GM10847 (cell line): ENCODE results near the gene ZNF467.

ENCODE experiments used
- POLR2A ChIP-seq: IDR thresholded peaks from 2 replicates; pipeline ENCODE4 v1.6.1; 2011; ENCODE audit not compliant: insufficient read length; ENCODE audit errors: extremely low read depth

ZNF467 gene

DNA sequence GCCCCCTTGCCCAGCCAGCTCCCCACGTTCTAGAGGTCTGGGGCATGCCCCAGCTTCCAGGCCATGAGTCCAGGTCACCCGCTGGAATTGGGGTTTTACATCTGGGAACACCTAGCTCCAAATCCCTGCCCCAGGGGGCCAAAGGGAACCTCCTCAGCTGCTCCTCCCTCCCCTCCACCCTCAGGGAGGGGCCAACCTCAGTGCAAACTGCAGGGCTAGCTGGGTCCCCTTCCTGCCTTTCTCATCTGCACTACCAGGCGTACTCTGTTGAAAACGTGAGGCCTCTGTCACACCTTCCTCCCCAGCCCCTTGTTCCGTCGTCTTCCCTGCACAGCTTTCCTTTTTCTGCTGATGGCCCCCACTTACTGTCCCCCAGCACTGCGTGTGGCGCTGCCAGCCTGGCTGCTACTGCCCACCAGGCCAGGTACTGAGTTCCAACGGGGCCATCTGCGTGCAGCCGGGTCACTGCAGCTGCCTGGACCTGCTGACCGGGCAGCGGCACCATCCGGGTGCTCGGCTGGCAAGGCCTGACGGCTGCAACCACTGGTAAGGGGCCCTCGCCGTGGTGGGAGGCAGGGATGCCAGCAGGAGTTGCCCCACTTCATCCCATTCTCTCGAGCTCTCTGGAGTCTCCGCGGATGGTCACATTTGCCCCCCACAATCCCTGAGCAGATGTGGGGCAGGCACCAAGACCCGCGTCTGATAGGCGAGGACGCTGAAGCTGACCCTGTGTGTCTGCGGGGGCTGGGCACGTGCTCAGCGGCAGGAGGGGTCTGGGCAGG lies 40.1 kb upstream of the ZNF467 start:
- no peak for TF ChIP-seq POLR2A

DNA sequence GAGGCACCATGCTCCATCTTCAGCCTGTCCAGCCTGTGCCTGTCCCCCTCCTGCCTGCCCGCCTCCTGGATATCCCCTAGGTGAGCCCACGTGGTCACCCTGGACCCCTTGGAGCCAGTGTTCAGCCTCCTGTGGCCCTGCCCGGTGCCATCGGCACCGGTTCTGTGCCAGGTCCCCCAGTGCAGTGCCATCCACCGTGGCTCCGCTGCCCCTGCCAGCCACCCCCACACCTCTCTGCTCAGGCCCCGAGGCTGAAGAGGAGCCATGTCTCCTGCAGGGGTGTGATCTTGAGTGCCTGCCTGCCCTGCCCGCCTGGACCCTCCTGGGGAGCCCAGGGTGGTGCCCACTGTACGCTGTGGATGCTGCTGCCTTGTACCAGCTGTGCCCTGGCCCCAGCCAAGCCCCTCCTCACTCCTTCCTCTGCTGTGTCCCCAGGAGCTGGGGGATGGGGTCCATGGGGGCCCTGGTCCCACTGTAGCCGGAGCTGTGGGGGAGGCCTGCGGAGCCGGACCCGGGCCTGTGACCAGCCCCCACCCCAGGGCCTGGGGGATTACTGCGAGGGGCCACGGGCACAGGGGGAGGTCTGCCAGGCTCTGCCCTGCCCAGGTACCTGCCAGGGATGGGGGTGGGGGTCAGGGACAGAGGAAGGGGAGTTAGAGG lies 38.6 kb upstream of the ZNF467 start:
- TF ChIP-seq POLR2A: no peak

DNA sequence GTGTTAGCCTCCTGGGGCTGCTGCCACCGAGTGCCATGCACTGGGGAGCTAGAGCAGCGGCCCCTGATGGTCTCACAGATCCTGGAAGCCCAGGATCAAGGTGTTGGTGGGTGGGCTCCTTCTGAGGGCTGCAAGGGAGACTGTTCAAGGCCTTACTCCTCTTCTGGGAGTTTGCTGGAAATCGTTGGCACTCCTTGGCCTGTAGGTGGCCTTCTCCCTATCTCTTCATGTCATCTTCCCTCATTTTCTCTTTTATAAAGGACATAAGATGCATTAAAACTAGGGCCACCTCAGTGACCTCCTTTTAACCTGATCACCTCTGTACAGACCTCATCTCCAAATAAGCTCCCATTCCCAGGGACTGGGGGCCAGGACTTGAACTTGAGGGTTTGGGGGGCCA lies 37.8 kb upstream of the ZNF467 start:
- no peak for TF ChIP-seq POLR2A

DNA sequence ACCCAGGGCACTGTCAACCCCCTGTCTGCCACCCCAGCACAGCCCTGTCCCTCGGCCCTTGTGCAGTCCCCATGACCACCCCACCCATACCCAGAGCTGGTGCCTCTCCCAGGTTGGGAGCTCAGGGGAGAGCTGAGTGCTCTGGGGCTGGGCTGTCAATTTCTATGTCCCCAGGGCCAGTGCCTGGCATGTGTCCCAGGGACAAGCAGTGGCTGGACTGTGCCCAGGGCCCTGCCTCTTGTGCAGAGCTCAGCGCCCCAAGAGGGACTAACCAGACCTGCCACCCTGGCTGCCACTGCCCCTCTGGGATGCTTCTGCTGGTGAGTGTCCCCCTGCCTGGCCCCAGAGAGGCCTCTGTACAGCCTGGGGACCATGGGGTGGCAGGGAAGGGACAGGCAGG lies 35.8 kb upstream of the ZNF467 start:
- TF ChIP-seq POLR2A: no peak

DNA sequence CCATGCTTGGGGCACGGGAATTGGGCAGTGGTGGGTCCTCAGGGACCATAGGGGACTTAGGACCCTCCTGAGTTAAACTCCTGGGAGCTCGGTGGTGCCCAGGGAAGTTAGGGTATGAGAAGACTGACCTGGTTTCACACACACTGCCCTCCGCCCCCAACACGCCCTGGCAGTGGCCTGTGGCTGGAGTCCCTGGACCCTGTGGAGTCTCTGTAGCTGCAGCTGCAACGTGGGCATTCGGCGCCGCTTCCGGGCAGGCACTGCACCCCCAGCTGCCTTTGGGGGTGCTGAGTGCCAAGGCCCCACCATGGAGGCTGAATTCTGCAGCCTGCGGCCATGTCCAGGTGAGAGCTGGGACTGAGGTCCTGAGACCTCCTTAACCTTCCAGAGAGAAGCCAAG lies 34.9 kb upstream of the ZNF467 start:
- TF ChIP-seq POLR2A: no peak

DNA sequence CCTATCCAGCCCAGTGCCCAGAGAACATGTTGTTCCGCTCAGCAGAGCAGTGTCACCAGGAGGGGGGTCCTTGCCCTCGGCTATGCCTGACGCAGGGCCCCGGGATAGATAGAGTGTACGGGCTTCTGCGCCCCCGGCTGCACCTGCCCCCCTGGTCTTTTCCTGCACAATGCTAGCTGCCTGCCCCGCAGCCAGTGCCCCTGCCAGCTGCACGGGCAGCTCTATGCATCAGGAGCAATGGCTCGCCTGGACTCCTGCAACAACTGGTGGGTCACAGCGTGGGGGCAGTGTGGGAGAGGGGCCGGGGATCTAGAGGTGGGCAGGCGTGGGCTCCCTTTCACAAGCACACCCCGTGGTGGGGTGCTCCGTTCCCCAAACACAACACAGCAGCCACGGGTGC lies 33.3 kb upstream of the ZNF467 start:
- TF ChIP-seq POLR2A: no peak

DNA sequence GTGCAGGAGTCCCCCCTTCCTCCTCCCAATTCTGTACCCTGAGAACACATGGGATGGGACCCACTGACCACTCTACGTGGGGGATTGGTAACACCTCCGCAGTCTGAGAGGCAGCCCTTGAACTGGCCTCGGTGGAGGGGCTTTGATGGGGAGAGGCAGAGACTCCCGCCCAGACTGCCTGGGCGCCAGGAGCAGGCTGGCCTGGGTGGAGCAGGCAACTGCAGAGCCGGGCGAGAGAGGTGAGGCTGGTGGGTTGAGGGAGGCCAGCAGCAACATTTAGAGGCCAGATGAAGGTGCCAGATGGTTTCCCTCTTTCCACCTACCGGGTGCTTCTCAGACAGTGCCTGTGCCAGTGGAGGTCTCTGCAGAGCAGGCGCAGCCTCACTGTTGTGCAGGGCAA lies 30.7 kb upstream of the ZNF467 start:
- no peak for TF ChIP-seq POLR2A

DNA sequence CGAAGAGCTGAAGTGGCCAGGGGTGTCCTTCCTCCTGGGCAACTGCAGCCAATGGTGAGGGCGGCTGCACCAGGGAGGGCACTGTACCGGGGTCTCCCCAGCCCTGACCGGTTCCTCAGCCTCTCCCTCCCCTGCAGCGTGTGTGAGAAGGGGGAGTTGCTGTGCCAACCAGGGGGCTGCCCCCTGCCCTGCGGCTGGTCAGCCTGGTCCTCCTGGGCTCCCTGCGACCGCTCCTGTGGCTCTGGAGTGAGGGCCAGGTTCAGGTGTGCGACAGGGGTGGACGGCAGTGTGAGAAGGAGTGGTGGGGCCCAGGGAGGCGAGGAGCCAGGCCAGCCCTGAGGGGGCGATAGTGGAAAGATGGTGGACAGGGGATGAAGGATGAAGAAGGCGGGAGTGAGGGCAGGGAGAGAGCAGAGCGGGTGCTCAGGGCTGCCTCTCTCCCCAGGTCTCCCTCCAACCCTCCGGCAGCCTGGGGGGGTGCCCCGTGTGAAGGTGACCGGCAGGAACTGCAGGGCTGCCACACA lies 30.2 kb upstream of the ZNF467 start:
- no peak for TF ChIP-seq POLR2A

DNA sequence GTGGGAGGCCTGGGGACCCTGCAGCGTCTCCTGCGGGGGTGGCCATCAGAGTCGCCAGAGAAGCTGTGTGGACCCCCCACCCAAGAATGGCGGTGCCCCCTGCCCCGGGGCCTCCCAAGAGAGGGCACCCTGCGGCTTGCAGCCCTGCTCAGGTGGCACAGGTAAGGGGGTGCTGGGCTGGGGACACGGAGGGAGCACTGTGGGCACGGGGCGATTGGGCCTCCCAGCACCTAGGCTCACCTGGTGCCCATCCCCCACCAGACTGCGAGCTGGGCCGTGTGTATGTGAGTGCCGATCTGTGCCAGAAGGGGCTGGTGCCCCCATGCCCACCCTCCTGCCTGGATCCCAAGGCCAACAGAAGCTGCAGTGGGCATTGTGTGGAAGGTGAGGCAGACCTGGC lies 29.6 kb upstream of the ZNF467 start:
- no peak for TF ChIP-seq POLR2A

DNA sequence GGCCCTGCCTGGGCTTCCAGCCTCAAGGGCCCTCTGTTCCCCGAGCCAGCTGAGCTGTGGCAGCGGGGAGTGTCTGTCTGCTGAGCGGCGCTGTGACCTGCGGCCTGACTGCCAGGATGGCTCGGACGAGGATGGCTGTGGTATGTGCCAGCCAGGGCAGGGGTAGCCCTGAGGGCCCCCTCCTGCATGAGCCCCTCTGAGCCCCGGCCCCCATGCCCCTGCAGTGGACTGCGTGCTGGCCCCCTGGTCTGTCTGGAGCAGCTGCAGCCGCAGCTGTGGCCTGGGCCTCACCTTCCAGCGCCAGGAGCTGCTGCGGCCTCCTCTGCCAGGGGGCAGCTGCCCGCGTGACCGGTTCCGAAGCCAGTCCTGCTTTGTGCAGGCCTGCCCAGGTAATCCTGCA lies 28.4 kb upstream of the ZNF467 start:
- no peak for TF ChIP-seq POLR2A

DNA sequence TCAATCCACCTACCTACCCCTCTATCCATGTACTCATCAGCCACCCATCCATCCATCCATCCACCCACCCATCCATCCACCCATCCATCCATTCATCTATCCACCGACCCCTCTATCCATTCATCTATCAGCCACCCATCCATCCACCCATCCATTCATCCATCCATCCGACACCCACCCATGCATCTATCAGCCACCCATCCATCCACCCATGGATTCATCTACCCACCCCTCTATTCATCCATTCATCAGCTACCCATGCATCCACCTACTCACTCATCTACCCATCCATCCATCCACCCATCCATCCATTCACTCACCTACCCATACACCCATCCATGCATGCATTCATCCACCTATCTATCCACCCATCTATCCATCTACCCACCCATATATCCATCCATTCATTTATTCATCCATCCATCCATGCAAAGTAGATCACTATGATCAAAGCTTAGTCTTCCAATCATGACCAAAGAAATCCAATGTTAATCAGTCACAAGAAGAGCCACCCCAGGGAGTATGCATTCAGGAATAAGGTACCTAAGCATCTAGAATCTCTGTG lies 27.7 kb upstream of the ZNF467 start:
- TF ChIP-seq POLR2A: no peak

DNA sequence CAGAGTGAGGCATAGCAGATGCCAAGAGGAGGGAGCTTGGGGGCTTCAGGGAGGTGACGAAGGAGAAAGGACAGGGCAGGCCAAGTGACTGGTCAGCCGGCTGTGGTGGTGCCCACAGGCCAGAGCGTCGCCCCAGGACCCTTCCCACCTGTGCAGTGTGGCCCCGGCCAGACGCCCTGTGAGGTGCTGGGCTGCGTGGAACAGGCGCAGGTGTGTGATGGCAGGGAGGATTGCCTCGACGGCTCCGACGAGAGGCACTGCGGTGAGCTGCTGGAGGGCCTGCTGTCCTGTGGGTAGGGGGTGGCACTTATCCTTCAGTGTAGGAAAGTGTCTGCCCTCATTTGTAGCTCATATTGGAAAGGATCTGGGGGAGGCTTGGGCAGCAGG lies 26.8 kb upstream of the ZNF467 start:
- TF ChIP-seq POLR2A: no peak

DNA sequence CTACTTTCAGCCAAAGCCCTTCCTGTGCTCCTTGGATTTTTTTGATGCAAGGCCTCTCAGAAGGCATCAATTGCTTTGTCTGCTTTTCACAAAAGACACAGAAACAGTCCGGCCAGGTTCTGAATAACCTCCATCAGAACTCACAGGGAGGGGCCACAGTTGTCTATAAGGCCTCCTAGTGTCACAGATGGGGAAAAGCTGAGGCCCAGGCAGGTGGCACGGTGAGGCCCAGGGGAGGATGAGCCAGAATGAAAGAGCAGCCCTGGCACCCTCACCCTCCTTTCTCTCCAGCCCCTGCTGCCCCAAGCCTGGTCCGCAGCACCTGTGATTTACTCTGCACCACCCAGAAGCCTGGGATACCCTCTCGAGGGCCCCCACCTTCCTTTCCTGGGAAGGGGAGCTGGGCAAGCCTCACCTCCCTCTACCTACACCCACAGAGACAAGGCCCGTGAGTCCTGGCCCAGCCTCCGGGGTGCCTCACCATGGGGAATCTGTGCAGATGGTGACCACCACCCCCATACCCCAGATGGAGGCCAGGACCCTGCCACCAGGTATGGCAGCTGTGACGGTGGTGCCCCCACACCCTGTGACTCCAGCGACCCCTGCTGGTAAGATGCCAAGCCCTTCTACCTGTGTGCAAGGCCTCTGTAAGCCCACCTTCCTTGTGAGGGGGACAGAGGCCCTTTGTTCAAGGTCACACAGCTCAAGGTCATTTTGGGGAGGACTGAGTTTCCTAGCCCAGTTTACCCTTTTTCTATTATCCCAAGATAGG lies 26.2 kb upstream of the ZNF467 start:
- no peak for TF ChIP-seq POLR2A

DNA sequence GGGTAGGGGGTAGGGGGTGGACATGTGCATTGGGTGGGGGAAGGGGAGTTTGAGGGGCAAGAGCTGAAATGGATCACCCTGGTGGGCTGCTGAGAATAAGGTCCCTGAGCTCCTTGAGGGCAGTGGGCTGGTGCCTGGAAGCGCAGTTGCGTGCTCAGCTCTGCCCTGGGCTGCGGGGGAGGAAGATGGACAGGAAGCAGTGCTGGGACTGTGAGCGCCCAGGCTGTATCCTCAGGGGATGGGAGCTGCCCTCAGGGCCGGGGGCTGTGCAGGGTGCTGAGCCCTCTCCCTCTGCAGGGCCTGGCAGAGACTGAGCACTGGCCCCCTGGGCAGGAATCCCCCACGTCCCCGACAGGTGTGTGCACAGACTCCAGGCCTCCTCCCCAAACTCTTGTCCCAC lies 24.4 kb upstream of the ZNF467 start:
- no peak for TF ChIP-seq POLR2A

DNA sequence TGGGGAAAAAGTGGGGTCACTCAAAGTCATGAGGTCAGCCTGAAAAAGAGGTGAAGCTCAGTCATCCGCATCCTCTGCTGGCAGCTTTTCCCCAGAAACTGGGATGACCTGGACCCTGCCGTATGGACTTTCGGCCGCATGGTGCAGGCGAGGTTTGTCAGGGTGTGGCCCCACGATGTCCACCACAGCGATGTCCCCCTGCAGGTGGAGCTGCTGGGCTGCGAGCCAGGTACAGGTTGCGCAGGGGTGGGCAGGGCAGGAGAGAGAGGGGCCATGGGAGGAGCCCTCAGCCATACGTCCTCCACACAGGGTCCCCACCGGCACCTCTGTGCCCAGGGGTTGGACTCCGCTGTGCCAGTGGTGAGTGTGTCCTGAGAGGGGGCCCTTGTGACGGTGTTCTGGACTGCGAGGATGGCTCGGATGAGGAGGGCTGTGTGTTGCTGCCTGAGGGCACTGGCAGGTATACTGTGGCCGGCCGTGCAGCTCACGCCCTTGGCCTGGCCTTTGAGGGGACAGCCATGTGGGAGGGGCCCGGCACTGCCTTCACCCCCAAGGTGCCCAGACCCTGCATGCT lies 23.0 kb upstream of the ZNF467 start:
- TF ChIP-seq POLR2A: no peak
